NCI-H146 treated with DMSO at 0.1 percent for 48 hours (cell line): ENCODE results near the gene NKAIN4.

ENCODE experiments used
- DNase-seq: peaks from one replicate; lab custom pipeline; 2025; ENCODE audit not compliant: unreplicated experiment; lab: John Stamatoyannopoulos, UW

Gene NKAIN4

DNA sequence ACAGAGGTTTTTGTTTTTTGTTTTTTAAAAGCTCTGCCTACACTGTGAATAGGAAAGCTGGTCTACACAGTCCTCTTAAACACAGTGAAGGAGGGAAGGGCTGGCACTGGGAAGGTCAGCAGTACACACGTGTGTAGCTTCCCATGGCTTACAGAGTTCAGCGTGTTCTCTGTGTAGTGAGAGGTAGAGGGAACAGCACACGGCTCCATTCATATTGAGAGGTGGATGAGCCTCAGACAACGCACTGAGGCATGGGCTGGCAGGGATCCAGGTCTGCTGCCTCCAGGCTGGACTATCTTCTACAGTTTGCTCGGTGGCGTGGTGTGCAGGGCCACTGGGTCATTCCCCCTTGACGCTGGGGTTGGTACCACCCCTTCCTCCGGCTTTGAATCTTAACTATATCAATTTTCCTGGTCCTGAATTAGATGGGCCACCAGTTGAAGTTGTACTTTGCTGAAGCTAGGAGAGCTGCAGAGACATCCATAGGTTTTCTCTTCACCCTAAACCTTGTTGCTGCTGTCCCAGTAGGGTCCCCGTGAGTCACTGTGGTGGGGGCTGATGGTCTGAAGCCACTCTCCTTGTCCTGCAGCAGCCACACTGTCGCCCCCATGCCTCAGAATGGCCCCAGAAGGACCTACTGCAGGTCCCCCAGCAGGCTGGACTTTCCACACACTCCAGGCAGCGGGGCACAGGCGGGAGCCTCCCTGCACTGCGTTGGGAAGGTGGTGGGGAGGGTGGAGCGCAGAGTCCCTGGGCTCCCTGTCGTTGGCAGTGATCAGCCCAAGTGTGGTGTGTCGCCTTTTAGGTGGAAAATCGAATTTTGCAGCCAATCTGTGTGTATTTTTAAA is 20.3 kb upstream of the NKAIN4 start:
- no peak for DNase-seq

DNA sequence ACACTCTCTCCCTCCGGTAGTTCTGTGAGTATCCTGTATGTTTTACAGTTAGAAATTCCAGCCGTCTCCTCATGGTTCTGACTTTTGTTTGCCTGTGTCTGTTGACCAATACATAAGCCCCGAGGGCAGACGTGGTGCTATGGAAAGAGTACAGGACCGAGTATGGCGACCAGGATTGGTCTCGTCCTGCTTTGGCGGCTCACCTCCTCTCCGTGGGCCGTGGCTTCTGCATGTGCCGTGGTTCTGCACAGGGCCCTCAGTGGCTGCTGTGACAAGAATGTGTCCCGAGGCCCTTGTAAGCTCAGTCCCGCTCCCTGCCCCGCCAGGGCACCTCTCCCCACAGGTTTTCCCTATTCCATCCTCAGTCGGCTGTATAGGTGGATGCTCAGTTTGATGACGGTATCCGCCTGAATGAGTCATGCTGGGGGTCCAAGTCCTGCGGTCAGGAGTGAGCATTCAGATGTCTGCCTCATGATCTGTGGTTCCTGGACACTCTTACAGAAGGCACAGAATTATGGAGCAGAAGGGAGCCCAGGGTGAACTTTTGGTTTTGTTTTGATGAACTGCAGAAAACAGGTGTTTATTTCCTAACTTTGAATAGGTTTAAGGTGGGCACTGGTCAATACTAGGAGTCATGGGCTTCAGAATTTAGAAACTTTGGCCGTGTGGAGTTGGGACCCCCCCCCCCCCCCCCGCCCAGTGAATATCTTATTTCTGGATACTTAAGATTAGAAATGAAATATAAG is 19.5 kb upstream of the NKAIN4 start:
- DNase-seq = no peak

DNA sequence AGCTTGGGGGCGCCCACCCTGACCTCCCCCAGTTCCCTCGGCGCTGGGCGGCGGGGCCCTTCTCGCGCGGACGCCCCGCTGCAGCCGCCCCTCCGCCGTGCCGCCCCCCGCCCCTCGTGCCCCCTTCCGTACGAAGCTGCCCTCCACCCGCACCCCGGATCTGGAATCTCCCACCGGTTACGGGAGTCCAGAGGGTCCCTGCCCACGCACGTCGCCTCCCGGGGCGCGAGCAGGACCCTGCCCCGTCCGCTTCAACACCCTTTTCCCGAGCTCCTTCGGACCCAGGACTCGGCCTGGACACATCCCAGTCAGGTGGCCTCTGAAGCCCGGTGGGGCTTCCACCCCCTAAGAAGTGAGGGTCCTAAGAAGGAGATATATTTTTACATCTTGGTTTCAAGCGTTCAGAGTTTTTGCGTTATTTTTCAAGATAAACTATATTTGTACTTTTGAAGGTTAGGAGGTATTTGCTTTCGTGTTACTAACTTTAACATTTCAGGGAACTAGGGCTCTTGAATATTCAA is 18.9 kb upstream of the NKAIN4 start:
- DNase-seq = no peak

DNA sequence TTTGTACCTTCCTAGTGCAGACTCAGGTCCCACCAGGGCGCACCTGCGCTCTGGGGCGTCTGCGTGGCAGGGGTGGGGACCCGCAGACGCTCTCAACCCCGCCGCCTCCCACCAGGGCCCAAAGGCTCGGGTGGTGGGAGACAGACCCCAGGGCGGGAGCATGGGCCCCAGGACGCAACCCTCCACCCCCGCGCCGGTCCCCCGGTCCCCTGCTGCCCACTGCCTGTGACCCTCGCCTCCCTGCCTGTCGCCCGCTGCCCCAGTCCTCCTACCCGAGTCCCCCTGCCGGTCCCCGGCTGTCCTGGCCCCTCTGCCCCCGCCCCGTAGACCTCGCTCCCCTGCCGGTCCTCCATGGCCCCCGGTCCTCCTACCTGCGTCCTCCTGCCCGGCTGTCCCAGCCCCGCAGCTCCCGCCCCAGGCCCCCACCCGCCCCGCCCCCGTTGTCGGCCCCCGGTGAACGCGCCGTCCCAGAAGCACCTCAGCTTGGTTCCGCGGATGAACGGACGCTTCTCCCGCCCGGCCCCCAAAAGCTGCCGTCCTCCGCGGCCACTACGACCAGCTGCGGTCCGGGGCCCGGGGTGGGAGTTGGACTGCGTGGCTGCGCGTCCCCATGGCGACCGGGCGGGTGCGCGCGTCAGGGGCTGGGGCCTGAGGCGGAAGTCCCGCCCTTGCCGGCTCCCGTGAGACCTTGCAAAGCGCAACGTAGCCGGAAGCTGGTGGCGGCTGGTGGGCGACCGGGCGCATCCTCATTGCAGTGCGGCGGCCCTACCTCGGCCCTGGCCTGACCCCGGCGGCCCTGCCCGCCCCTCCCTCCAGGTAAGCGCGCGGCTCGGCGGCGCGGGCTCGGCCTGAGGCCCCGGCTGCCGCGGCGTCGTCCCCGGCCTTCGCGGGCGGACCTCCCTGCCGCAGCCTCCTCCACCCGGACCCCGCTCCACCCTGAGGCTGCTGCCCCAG is 18.1 kb upstream of the NKAIN4 start, which contains the start of gene ARFGAP1:
ARFGAP1 (plus strand) TSS at position 709 of the 954 bp plus-strand sequence. CDS start 2,768 bp downstream, outside the sequence.
- peak; percentile 67 for DNase-seq

DNA sequence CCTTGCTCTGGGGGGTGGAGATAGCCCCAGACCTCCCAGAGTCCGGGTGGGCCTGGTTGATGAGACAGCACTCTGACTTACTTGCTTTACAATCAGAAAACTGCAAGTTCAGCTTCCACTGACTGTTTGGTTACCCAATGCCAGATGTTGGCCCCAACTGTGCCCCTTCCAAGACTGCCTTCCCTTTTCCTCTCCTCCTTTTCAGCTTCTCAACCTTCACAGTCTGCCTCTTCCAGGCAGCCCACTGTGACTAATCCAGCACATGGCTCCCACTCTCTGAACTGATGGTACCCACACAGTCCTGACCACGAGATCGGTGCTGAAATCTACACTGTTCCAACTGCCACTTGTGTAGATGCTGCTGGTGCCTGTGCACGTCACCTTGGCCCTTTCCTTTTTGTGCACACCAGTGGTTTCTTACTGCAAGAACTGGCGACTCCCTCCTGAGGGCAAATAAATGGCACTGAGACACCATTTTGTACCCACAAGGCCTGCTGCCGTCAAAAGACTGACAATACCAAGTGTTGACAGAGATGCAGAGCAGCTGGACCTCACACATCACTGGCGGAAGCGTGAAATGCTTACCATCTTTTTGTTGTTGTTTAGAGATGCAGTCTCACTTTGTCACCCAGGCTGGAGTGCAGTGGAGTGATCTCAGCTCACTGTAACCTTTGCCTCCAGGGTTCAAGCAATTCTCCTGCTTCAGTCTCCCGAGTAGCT is 16.5 kb upstream of the NKAIN4 start:
- no peak for DNase-seq

DNA sequence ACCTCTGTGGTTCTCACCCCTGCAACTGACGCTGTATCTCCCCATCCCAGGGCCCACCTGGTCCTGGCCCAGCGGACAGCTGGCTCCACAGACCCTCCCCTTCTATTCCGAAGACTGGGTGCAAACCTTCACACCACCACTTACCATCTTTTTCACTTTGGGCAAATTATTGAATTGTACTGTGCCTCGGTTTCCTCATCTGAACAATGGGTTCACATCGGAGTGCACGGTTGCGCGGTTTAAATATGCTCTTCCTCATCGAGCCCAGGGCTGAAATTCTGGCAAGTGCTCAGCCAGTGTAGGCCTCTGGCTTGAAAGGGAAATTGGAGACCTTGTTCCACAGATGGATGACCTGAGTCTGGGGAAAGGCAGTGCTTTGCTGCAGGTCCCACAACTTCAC is 15.5 kb upstream of the NKAIN4 start:
- no peak for DNase-seq

DNA sequence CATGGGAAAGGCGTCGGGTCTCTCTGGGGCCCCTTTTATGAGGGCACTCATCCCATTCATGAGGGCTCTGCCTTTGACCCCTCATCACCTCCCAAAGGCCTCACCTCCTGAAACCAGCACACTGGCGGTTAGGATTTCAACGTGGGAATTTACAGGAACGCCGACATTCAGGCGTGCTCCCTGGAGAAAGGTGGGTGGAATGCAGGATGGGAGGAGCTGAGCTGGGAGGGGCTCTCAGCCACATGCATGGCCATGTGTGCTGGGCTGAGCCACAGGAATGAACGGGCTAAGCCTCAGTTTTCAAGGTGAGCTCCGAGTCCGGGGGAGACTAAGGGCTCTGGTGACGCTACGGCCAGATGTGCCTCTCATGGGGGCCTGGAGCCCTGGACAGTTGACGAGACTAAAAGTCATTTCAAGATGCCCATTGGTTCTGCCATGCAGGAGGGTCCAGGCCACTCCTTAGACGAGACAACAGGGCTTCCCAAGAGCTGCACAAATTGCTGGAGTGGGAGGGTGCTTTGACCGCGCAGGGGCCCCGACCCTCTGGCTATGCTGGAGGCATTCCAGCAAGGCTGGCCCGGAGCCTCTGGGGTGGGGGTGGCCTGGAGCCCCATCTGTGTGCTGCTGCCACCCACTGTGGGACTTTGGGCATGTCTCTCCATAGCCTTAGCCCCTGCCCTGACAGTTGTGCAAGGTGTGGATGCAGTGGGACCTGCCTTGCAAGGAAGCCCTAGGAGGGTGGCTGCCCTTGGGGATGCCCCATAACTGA is 14.6 kb upstream of the NKAIN4 start:
- DNase-seq = no peak

DNA sequence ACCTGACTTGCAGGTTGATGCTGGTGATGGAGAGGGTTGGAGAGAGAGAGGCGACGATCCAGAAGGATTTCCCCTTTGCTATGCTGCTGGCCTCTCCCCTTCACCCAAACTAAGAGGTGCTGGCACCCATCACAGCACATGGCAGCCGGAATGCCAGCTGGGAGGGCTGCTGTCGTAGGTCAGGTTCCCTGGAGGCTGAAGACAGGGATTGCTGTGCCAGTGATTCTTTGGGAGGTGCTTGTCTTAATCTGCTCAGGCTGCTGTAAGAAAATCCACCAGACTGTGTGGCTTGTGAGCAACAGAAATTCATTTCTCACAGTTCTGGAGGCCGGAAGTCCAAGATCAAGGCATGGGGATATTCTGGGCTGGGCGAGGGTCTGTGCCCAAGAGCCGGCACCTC is 14.0 kb upstream of the NKAIN4 start:
- no peak for DNase-seq

DNA sequence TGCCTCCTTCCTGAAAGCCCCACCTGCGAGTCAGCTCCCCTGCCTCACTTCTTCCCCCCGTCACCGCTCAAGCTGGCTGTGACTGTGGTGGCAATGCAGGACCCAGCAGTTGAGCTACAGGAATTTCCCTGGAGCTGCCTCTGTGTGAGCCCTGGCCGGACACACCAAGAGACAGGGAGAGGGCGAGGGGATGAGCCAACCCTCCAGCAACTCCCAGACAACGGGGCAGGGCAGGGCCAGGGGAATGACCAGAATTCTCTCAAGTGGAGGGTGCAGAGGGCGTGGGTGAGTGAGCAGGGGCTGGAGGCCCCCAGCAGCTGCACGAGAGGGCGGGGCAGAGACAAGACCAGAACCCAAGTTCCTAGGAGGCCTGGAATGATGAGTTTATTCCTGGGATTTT is 13.4 kb upstream of the NKAIN4 start:
- no peak for DNase-seq

DNA sequence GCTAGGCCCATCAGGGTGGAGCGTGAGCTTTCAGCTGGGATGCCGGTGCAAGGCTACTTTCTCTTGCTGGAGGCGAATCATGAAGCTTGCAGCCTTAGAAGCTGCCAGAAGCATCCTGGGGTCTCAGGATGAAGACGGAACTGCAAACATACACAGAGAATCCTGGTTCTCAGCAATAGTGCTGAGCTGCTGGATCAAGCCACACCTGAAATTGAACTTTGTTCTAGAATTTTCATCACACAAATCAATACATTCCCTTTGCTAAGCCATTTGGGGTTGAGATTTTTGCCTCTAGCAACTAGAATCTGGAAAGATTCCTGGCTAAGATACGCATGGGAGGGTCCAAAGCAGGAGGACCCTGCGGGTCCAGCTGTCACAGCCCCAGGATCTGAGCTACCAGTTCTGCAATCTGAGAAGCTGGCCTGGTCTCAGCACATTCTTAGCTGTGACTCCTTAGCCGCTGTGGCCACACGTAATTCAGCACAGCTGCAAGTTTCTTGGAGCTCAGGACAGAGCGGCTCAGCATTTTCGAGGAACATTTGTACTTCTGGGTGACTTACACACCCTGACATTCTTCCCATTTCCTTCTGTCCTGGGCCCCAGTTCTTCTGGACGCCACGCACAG is 11.7 kb upstream of the NKAIN4 start:
- no peak for DNase-seq

DNA sequence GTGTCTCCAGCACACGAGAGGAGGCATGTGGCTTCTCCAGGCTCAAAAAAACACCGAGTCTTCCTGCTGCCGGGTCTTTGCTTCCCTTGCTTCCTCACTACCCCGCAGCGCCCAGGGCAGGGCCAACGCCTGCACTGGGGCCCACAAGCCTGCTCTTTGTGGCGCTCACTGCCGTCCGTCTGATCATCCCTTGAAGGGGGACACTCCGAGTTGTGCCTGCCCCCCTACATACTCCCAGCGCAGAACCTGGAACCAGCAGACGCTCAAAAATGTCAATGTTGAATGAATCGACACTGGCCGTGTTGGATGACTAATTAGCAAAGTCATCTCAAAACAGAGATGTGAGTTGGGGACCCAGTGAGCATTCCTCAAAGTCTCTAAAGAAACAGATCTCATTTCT is 10.3 kb upstream of the NKAIN4 start:
- no peak for DNase-seq

DNA sequence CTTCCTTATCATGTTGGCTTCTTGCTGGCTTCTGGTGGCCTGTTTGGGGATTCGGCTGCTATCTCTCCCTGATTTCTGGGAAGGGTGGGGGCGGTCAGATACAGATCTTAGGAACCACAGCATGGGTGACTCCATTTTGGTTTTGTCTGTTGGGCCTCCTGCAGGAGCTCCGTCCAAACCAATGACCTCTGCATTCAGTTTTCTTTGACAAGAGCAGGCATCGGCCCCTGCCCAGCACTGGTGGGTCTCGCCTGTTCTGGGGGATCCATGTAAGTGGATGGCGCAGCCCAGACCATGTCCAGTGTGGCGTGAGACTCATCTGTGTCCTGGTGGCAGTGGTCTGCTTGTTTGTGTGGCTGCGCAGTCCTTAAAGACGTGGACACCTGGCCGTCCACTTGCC is 9.7 kb upstream of the NKAIN4 start:
- DNase-seq = no peak

DNA sequence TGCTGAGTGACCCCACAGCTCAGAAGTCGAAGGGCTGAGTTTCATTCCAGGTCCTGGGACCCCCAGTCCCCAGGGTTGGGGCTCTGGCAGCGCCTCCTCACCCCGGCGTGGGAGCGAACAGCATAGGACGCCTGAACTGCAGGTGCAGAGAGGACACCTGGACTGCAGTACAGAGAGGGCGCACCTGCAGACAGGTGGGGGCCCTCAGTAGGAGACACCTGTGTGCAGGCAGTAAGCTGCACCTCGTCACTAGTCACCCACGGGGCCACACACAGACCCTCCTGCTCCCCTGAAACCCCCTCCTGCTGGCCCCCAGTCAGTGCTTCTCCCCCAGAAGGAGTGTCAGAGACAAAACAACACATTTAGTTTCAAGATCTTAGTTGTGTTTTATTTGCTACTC is 8.6 kb upstream of the NKAIN4 start:
- no peak for DNase-seq

DNA sequence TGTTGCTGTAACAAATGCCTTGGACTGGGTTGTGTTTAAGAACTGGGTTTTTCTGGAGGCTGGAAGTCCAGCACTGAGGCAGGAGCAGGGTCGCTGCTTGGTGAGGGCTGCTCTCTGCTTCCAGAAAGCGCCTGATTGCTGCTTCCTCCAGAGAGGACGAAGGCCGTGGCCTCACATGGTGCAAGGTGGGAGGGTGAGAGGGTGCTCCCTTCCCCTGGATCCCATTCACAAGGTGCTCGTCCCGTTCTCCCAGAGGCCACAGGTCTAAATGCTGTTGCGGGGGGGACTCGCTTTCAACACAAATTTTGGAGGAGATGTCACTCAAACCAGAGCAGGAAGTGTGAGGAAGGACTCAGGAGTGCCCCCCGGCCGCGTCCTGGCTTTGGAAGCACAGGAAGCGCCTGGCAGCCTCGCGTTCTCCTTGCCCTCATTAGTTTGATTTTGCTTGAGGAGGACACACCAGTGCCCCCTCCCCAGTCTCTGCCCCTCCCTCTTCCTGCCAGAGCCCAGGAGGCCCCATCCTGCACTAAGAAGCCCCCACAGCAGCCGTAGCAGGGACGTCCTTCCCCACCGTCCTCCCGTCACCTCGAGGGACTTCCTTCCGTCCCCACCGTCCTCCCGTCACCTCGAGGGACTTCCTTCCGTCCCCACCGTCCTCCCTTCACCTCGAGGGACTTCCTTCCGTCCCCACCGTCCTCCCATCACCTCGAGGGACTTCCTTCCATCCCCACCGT is 7.7 kb upstream of the NKAIN4 start:
- DNase-seq = no peak

DNA sequence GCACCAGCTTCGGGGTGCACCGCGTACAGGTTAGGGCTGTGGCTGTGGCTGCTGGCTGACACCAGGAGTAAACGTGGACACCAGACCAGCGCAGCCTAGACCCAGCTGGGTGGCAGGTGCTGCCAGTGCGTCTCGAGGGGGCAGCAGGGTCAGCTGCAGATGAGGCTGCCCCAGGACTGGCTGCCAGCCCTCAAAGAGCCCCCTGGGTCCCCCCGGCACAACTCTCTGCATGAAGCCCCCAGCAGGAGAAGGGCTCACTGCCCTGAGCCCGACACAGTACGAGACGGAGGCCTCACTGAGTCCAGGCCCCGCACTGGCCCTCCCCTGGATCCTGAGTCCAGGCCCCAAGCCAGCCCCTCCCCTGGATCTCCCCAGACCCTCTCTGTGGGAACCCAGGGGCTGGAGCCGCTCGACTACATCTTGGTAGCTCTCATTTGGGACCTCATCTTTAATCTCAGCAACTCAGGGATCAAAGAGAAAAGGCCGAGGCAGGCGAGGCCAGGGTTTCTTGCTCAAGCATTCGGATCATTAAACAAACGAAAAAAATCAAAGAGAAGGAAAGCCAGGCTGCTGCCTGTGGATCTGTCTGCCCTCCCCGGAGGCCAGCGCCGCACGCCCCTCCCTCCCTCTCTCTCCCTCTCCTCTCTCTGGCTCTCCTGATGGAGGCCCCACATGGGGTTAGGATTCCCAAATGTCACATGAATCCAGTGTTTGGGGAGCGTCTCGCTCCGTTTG is 7.0 kb upstream of the NKAIN4 start:
- DNase-seq = no peak

DNA sequence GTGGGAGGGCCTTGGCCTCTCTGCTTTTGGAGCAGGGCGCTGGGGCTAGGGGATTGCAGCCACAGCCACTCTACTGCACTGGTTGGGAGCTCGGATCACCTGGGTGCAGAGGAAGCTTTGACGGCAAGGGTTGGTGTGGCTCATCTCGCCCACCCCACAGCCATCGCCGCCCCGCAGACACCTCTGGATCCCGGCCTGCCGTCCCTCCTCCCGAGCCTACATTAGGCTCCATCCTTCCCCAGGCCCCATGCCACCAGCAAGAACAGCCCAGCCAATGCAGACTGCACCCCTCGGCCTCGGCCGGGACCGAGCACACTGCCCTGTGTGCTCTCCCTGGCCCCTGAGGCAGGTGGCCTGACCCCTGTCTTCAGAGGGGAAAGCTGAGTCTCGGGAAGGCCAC is 6.3 kb upstream of the NKAIN4 start:
- no peak for DNase-seq

DNA sequence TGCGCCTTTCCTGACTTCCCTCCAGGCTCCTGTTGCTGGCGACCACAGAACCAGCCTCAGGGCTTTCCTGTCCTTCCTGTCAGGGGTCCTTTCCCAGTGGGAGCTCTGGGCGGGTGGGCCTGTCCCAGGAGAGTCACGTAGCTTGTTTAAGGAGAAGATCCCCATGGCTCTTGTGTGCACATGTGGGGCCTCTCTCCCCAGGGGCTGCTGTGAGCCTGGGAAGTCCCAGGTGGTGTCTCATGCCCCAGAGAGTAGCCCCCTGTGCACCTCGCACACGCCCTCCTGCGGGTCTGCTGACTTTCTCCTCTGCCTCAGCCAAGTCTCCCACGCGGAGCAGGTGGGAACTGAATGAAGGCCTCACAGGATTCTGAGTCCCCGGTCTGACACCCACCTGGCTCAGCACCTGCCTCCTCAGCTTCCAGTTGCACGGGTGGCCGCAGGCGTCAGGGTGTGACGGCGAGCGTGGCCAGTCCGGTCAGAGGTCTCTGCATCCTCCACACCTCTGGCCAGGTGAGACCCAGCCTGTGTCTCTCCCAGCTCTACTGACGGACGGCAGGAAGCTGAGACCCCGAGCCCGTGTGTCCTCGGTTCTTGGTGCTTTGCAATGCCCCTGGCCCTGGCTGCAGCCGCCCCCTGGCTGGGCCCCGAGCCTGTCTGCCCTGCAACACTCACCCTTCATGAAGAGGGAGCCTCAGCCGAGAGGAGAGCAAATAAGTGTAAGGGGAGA is 5.6 kb upstream of the NKAIN4 start:
- DNase-seq = no peak
